ENCODE measurements around the gene FSTL5. TPM values are rescaled to one million over a fixed set of nuclear protein-coding genes. Genes with fewer than 3 reads are reported as not detected.

Gene FSTL5
- total and polyA plus RNA-seq, 2 experiments from 2014 or later = not detected

GRCh38 chr4:161822174-161822573 is 341.6 kb downstream of the FSTL5 start:
- Histone ChIP-seq H3K36me3 (ENCODE audit: low read depth) (no peaks in the 10 kb centered on the region), H3K9me3 (ENCODE audit: low read depth) (peaks cover 3% of the 10 kb centered on the region), H3K9me2 (ENCODE audit: insufficient read depth) (no peaks in the 10 kb centered on the region), H3K27me3 (replicated peaks; ENCODE audit: insufficient read depth) (no peaks in the 10 kb centered on the region), H3K4me2 (ENCODE audit: unreplicated experiment) (no peak overlapping the region), H3K79me2 (ENCODE audit: insufficient read depth) (no peaks in the 10 kb centered on the region), H3K4me3 (no peak overlapping the region), H4K20me1 (ENCODE audit: insufficient read depth) (no peaks in the 10 kb centered on the region), H3K4me1 (ENCODE audit: insufficient read depth) (no peaks in the 10 kb centered on the region), H3K9ac (no peak overlapping the region), H3F3A (ENCODE audit: insufficient read depth) (no peaks in the 10 kb centered on the region), H2AFZ (no peak overlapping the region), H3K27ac (no peak overlapping the region)
- in situ Hi-C loops (cut with MboI) = no loop called here
- TF ChIP-seq EZH2phosphoT487 (IDR thresholded peaks at IDR 0.05; ENCODE audit: insufficient read depth, low read depth) (no peak), EZH2 (IDR thresholded peaks at IDR 0.05; ENCODE audit: insufficient read depth, poor library complexity, severe bottlenecking) (no peak)
- no peak for DNase-seq
- WGBS, 2 experiments (ENCODE audit: low coverage in 1 of 2, low lambda C conversion rate in 2 of 2, missing lambda C conversion rate in 2 of 2) = 43 to 63% methylated on average over 1 of the region's 1 CpG

- in situ Hi-C loops (cut with MboI) = no loop called here
- Histone ChIP-seq H3K4me1 (ENCODE audit: insufficient read depth) (no peaks in the 10 kb centered on the region), H3K9ac (no peak overlapping the region), H3K9me2 (ENCODE audit: insufficient read depth) (no peaks in the 10 kb centered on the region), H4K20me1 (ENCODE audit: insufficient read depth) (no peaks in the 10 kb centered on the region), H3F3A (ENCODE audit: insufficient read depth) (no peaks in the 10 kb centered on the region), H3K36me3 (ENCODE audit: low read depth) (no peaks in the 10 kb centered on the region), H3K4me2 (ENCODE audit: unreplicated experiment) (no peak overlapping the region), H2AFZ (no peak overlapping the region), H3K4me3 (no peak overlapping the region), H3K9me3 (ENCODE audit: low read depth) (peaks cover 3% of the 10 kb centered on the region), H3K27me3 (replicated peaks; ENCODE audit: insufficient read depth) (no peaks in the 10 kb centered on the region), H3K79me2 (ENCODE audit: insufficient read depth) (no peaks in the 10 kb centered on the region), H3K27ac (no peak overlapping the region)
- no peak for DNase-seq
- 46 to 48% methylated on average over 11 of the region's 11 CpGs for WGBS, 2 experiments (ENCODE audit: low coverage in 1 of 2, low lambda C conversion rate in 2 of 2, missing lambda C conversion rate in 2 of 2)
- TF ChIP-seq EZH2phosphoT487 (IDR thresholded peaks at IDR 0.05; ENCODE audit: insufficient read depth, low read depth) (no peak), EZH2 (IDR thresholded peaks at IDR 0.05; ENCODE audit: insufficient read depth, poor library complexity, severe bottlenecking) (no peak)
These were observed 345.9 kb downstream of the FSTL5 start for GRCh38 chr4:161817914-161818313.

DNA sequence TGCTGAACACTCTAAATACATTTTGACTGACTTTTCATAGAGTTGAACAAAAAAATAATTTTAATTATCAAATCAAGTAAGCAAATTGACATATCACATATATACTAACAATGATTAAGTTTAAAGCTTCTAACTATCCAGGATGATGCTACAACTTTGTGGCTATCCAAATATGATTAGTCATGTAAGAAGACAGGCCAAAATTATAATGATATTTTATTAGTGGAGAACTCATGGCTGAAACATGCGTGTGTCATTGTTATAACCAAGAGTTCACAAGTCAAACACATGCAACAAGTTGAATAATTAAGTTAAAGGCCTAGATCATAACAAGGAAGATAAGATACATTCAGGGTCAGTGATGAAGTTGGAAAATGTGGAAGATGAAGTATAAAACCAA is 346.8 kb downstream of the FSTL5 start:
- Histone ChIP-seq H3K27me3 (replicated peaks; ENCODE audit: insufficient read depth) (no peaks in the 10 kb centered on the region), H3K27ac (no peak overlapping the region), H3K9ac (no peak overlapping the region), H2AFZ (no peak overlapping the region), H3K4me1 (ENCODE audit: insufficient read depth) (no peaks in the 10 kb centered on the region), H3K4me2 (ENCODE audit: unreplicated experiment) (no peak overlapping the region), H3K4me3 (no peak overlapping the region), H3F3A (ENCODE audit: insufficient read depth) (no peaks in the 10 kb centered on the region), H3K36me3 (ENCODE audit: low read depth) (no peaks in the 10 kb centered on the region), H4K20me1 (ENCODE audit: insufficient read depth) (no peaks in the 10 kb centered on the region), H3K79me2 (ENCODE audit: insufficient read depth) (no peaks in the 10 kb centered on the region), H3K9me2 (ENCODE audit: insufficient read depth) (no peaks in the 10 kb centered on the region), H3K9me3 (ENCODE audit: low read depth) (peaks cover 3% of the 10 kb centered on the region)
- in situ Hi-C loops (cut with MboI) = no loop called here
- TF ChIP-seq EZH2phosphoT487 (IDR thresholded peaks at IDR 0.05; ENCODE audit: insufficient read depth, low read depth) = no peak
- TF ChIP-seq EZH2 (IDR thresholded peaks at IDR 0.05; ENCODE audit: insufficient read depth, poor library complexity, severe bottlenecking) = no peak
- DNase-seq = no peak
- 49 to 68% methylated on average over 1 of the region's 1 CpG for WGBS, 2 experiments (ENCODE audit: low coverage in 1 of 2, low lambda C conversion rate in 2 of 2, missing lambda C conversion rate in 2 of 2)

DNA sequence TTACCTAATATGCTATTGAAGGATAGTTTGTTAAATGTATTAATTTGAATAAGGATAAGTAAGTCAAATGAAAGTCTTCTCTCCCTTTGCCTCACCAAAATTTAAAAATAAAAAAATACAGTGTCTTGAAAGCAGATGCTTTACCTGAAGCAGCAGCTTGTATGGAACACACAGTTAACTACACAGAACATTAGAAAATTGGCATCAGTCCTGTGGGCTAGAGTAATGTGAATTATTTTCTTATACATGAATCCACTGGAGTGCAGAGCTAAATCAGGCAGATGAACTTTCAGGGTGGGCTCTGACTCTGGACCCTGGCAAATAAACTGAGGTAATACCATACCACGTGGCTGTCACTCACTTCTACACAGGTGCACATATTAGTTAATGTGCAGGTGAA is 348.0 kb downstream of the FSTL5 start:
- Histone ChIP-seq H3K4me3 (no peak overlapping the region), H3K9me2 (ENCODE audit: insufficient read depth) (no peaks in the 10 kb centered on the region), H3K9me3 (ENCODE audit: low read depth) (peaks cover 3% of the 10 kb centered on the region), H3K36me3 (ENCODE audit: low read depth) (no peaks in the 10 kb centered on the region), H2AFZ (no peak overlapping the region), H3K79me2 (ENCODE audit: insufficient read depth) (no peaks in the 10 kb centered on the region), H3K4me1 (ENCODE audit: insufficient read depth) (no peaks in the 10 kb centered on the region), H4K20me1 (ENCODE audit: insufficient read depth) (no peaks in the 10 kb centered on the region), H3K27me3 (replicated peaks; ENCODE audit: insufficient read depth) (no peaks in the 10 kb centered on the region), H3K27ac (no peak overlapping the region), H3K4me2 (ENCODE audit: unreplicated experiment) (no peak overlapping the region), H3K9ac (no peak overlapping the region), H3F3A (ENCODE audit: insufficient read depth) (no peaks in the 10 kb centered on the region)
- 0 to 11% methylated on average over 1 of the region's 1 CpG for WGBS, 2 experiments (ENCODE audit: low coverage in 1 of 2, low lambda C conversion rate in 2 of 2, missing lambda C conversion rate in 2 of 2)
- in situ Hi-C loops (cut with MboI) = no loop called here
- TF ChIP-seq EZH2phosphoT487 (IDR thresholded peaks at IDR 0.05; ENCODE audit: insufficient read depth, low read depth) = no peak
- no peak for TF ChIP-seq EZH2 (IDR thresholded peaks at IDR 0.05; ENCODE audit: insufficient read depth, poor library complexity, severe bottlenecking)
- DNase-seq = no peak

DNA sequence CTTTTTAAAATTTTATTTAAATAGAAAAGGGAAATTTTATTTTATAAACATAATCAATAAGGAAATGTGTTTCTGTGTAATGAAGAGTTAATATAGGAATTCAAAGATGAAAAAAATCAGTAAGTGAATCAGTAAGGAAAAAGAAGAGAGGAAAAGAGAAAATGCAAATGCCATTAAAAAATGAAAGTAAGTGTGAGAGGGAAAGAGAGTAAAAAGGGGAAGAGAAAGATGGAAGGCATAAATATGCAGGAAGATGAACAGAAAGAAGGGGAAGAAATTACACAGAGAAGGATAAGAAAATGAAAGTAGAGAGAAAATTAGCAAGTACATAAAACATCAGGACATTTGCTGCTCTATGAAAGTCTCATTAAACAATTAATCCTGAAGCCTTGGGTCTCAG is 349.9 kb downstream of the FSTL5 start:
- no peak overlapping the region for H3K4me3 ChIP-seq
- H3K9me2 ChIP-seq (ENCODE audit: insufficient read depth) = no peaks in the 10 kb centered on the region
- H3K4me1 ChIP-seq (ENCODE audit: insufficient read depth) = no peaks in the 10 kb centered on the region
- no peak overlapping the region for H3K27ac ChIP-seq
- H3K79me2 ChIP-seq (ENCODE audit: insufficient read depth) = no peaks in the 10 kb centered on the region
- H3K9me3 ChIP-seq (ENCODE audit: low read depth) = no peaks in the 10 kb centered on the region
- no peak overlapping the region for H3K9ac ChIP-seq
- H3K27me3 ChIP-seq (replicated peaks; ENCODE audit: insufficient read depth) = no peaks in the 10 kb centered on the region
- H4K20me1 ChIP-seq (ENCODE audit: insufficient read depth) = no peaks in the 10 kb centered on the region
- H3K36me3 ChIP-seq (ENCODE audit: low read depth) = no peaks in the 10 kb centered on the region
- H2AFZ ChIP-seq = no peak overlapping the region
- no peak for DNase-seq
- no peaks in the 10 kb centered on the region for H3F3A ChIP-seq (ENCODE audit: insufficient read depth)
- no peak overlapping the region for H3K4me2 ChIP-seq (ENCODE audit: unreplicated experiment)
- TF ChIP-seq EZH2phosphoT487 (IDR thresholded peaks at IDR 0.05; ENCODE audit: insufficient read depth, low read depth) (no peak), EZH2 (IDR thresholded peaks at IDR 0.05; ENCODE audit: insufficient read depth, poor library complexity, severe bottlenecking) (no peak)
- in situ Hi-C loops (cut with MboI) = no loop called here

All from GM23248 (cell line).